HFFc6 (cell line): ENCODE measurements around the gene ZRANB3. TPM values are rescaled to one million over a fixed set of nuclear protein-coding genes. Genes with fewer than 3 reads are reported as not detected.

Experiments
- DNase-seq: peaks from one replicate; pipeline ENCODE4 v3.0.0-alpha.2; 2018
- H3K27ac Mint-ChIP-seq: 2 replicates; pipeline ENCODE4 v1.8.0; 2020; ENCODE audit warnings: mild to moderate bottlenecking, mixed read lengths
- H3K27me3 Mint-ChIP-seq: 2 replicates; pipeline ENCODE4 v1.8.0; 2021; ENCODE audit warnings: mild to moderate bottlenecking, moderate library complexity, mixed read lengths; ENCODE audit not compliant: insufficient read depth
- H3K36me3 Mint-ChIP-seq: 2 replicates; pipeline ENCODE4 v1.8.0; 2021; ENCODE audit warnings: low read depth, mixed read lengths
- H3K4me1 Mint-ChIP-seq: 2 replicates; pipeline ENCODE4 v1.8.0; 2020; ENCODE audit warnings: low read depth, mixed read lengths
- H3K4me3 Mint-ChIP-seq: 2 replicates; pipeline ENCODE4 v1.8.0; 2020; ENCODE audit warnings: mild to moderate bottlenecking, moderate library complexity, mixed read lengths
- H3K9me3 Mint-ChIP-seq: 2 replicates; pipeline ENCODE4 v1.8.0; 2020; ENCODE audit warnings: mild to moderate bottlenecking, mixed read lengths
- total RNA-seq, 6 experiments: library from RNA; stranded (reverse); fragmentation: NEBNext Ultra II Directional; extraction: Animal tissue kit (Norgen Biotek cat#: 25700); gene quantifications; 2 replicates in 1 of 6; 3 replicates in 5 of 6; pipeline ENCODE4 v1.2.3, GENCODE V29; 2021
- TF ChIP-seq, protein P1 (sequence below): fragments of 200-600 bp; sonication (generic); IDR thresholded peaks from 2 replicates; pipeline ENCODE4 v1.5.0; 2021; ENCODE audit warnings: antibody characterized with exemption, mild to moderate bottlenecking

The ZRANB3 gene
- total RNA-seq, 6 experiments from 2014 or later, result 8.1 to 10.2 (median 8.8) TPM

DNA sequence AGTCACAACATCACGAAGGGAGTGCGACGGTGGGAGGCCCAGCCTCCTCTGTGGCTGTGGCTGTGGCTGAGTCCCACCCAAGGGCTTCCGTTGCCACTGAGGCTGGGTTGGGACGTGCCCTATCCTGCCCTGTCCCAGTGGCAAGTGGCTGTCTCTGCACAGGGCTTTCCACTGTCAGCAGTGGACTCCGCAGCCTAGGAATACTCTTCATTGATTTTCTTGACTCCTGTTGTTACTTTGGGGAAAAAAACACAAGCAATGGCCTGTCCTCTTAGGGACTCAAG lies 356.3 kb downstream of the ZRANB3 start:
- Mint-ChIP-seq H3K4me1 (no peaks in the 10 kb centered on the region), H3K36me3 (peaks cover 56% of the 10 kb centered on the region), H3K27me3 (peaks cover 1% of the 10 kb centered on the region), H3K9me3 (no peaks in the 10 kb centered on the region; the same call in none of the 2 replicates), H3K27ac (no peak overlapping the region), H3K4me3 (no peak overlapping the region)
- no peak for DNase-seq
- TF ChIP-seq, protein P1, sequence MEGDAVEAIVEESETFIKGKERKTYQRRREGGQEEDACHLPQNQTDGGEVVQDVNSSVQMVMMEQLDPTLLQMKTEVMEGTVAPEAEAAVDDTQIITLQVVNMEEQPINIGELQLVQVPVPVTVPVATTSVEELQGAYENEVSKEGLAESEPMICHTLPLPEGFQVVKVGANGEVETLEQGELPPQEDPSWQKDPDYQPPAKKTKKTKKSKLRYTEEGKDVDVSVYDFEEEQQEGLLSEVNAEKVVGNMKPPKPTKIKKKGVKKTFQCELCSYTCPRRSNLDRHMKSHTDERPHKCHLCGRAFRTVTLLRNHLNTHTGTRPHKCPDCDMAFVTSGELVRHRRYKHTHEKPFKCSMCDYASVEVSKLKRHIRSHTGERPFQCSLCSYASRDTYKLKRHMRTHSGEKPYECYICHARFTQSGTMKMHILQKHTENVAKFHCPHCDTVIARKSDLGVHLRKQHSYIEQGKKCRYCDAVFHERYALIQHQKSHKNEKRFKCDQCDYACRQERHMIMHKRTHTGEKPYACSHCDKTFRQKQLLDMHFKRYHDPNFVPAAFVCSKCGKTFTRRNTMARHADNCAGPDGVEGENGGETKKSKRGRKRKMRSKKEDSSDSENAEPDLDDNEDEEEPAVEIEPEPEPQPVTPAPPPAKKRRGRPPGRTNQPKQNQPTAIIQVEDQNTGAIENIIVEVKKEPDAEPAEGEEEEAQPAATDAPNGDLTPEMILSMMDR, result no peak

DNA sequence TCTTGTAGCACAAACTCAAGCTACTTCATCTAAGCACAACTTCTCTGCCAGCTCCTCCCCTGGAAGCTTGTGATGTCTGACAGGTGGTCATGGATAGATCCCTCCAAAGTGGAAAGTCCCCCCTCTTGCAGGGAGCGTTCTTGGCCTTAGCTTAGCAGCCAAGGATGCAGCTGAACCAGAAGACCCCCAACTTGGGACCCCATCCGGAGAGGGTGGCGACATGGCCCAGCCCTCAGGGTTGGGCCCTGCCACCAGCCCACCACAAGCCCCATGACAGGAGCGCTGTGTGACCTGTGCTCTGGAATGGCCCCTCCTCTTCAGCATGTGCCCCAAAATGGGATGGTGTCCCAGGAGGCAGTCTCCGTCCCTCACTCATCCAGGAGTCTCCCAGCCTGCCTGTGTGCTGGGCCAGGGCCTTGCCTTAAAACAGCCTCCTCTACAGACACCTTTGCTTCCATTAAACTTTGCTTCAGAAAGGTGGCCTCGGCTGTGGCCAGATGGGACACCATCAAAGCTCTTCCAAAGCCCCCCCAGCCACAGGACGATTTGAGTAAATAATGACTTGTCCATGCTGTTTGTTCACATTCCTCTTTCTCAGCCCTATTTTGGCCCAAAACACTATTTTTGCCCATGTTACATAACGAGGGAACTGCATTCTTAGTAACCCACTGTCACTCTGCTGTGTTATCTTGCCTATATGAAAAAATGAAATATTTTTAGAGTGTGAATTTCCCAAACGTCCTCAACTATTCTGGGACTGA lies 356.8 kb downstream of the ZRANB3 start:
- no peaks in the 10 kb centered on the region; the same call in none of the 2 replicates for H3K27me3 Mint-ChIP-seq
- no peak overlapping the region for H3K27ac Mint-ChIP-seq
- H3K36me3 Mint-ChIP-seq, result peaks cover 60% of the 10 kb centered on the region
- TF ChIP-seq, protein P1, result no peak
- no peak overlapping the region for H3K4me3 Mint-ChIP-seq
- no peaks in the 10 kb centered on the region; the same call in none of the 2 replicates for H3K9me3 Mint-ChIP-seq
- DNase-seq, result no peak
- H3K4me1 Mint-ChIP-seq, result no peaks in the 10 kb centered on the region

DNA sequence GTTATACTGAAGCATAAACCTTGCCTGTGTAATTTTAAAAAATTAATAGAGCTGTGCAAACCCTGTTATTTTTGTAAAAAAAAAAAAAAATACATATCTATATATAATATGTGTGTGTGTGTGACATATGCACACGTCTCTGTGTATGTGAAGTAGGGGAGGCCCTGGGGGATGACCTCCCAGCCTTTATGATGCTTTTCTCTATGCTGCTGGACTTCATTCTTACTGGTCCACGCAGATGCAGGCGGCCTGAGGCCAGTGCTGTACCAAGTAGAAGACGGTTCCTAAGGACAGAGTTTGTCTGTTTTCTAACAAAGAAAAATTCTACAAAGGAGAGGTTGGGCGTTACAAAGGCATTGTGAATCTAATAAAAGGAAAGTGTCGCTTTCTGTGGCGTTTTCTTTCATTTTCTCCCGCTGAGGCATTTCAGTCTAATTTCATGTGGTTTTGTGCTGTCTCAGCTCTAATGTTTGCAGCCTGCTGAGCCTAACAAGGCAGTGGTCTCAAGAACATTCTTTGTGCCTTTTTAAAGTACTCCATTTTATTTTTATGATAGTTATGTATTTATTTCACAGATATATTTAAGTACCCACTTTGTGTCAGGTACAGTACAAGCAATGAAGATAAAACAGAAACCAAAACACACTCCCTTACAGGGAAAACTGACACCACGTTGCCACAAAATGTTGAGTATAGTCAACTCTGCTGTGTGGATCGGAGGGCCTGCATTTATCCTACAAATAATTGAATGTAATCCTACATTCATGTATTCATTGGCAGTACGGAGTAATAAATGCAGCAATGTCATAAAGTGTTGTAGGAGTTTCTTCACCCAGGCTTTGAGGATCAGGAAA lies 360.9 kb downstream of the ZRANB3 start:
- H3K27ac Mint-ChIP-seq, result peak overlapping the region; percentile 18; the same call in 1 of the 2 replicates
- TF ChIP-seq, protein P1, result no peak
- H3K9me3 Mint-ChIP-seq, result no peaks in the 10 kb centered on the region
- no peaks in the 10 kb centered on the region; the same call in 1 of the 2 replicates for H3K27me3 Mint-ChIP-seq
- no peak for DNase-seq
- H3K36me3 Mint-ChIP-seq, result peaks cover 54% of the 10 kb centered on the region
- H3K4me1 Mint-ChIP-seq, result peaks cover under 1% of the 10 kb centered on the region; the same call in 1 of the 2 replicates
- H3K4me3 Mint-ChIP-seq, result no peak overlapping the region

DNA sequence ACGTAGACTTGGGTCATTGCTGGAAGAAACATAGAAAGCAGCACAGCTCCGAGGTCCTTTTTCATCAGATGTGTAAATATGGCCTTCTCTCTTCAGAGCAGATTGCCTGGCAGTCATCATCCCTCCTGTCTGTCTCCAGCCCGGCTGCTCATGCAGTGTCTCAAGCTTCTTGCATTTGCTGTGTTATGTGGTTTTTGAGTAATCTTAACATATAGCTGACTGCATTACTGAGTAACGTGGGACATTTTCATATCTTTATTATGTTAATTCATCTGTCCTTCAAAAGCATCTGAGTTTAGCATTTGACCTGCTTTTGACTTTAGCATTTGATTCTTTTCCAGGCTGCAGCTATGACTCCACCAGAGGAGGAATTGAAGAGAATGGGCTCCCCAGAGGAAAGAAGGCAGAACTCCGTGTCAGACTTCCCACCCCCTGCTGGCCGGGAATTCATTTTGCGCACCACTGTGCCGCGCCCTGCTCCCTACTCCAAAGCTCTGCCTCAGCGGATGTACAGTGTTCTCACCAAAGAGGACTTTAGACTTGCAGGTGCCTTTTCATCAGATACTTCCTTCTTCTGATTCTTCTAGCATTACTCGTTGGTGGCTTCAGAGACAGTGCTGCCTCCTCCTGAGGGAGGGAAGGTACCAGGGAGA lies 362.7 kb downstream of the ZRANB3 start:
- peaks cover 55% of the 10 kb centered on the region for H3K36me3 Mint-ChIP-seq
- no peak overlapping the region for H3K27ac Mint-ChIP-seq
- H3K9me3 Mint-ChIP-seq, result no peaks in the 10 kb centered on the region
- TF ChIP-seq, protein P1, result peak; percentile 46
- DNase-seq, result no peak
- no peaks in the 10 kb centered on the region; the same call in 1 of the 2 replicates for H3K27me3 Mint-ChIP-seq
- peaks cover 18% of the 10 kb centered on the region for H3K4me1 Mint-ChIP-seq
- H3K4me3 Mint-ChIP-seq, result no peak overlapping the region

DNA sequence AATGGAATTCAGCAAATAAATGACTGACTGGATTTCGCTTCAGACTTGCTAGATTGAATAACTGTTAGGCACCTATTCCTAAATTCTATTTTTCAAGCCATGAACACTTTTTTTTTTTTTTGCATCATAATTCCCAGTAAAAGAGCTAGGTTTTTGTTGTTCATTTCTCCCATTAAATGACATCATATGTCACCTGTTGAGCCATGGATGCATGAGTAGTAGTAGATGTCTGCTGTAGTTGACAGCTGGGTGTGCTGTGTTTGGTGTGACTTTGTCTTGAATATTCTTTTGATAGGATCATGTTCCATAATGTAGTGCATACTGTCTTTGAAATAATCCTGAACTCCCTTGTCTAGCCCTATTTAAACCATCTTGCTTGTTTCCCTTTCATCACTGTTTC lies 363.7 kb downstream of the ZRANB3 start:
- H3K27me3 Mint-ChIP-seq, result no peaks in the 10 kb centered on the region; the same call in 1 of the 2 replicates
- H3K36me3 Mint-ChIP-seq, result peaks cover 50% of the 10 kb centered on the region
- DNase-seq, result no peak
- H3K4me1 Mint-ChIP-seq, result peaks cover 23% of the 10 kb centered on the region
- no peak overlapping the region for H3K4me3 Mint-ChIP-seq
- TF ChIP-seq, protein P1, result no peak
- no peak overlapping the region for H3K27ac Mint-ChIP-seq
- no peaks in the 10 kb centered on the region for H3K9me3 Mint-ChIP-seq
